NT2/D1 (cell line): ENCODE measurements around the gene MB21D2.
"Not testable (repeated sequence)": the region's sequence is repeated elsewhere in the genome, so short reads cannot be mapped to it uniquely, and the experiment has no call there.

Experiments used
- DNase-seq: peaks from one replicate; pipeline ENCODE4 v3.0.0-alpha.2; 2011; ENCODE audit warnings: low read depth, low spot score
- H3K27me3 ChIP-seq: 2 replicates; pipeline ENCODE4 v1.6.0; 2011; ENCODE audit warnings: mild to moderate bottlenecking; ENCODE audit not compliant: insufficient read length, insufficient read depth
- H3K36me3 ChIP-seq: 2 replicates; pipeline ENCODE4 v1.6.1; 2011; ENCODE audit warnings: mild to moderate bottlenecking, low read length, mixed read lengths; ENCODE audit not compliant: insufficient read depth, insufficient read length
- H3K4me1 ChIP-seq: 2 replicates; pipeline ENCODE4 v1.5.1; 2011; ENCODE audit not compliant: insufficient read depth, insufficient read length
- H3K4me3 ChIP-seq: 2 replicates; pipeline ENCODE4 v1.5.1; 2011; ENCODE audit warnings: low read depth; ENCODE audit not compliant: insufficient read length
- H3K9ac ChIP-seq: 2 replicates; pipeline ENCODE4 v1.6.0; 2011; ENCODE audit warnings: low read depth; ENCODE audit not compliant: insufficient read length
- H3K9me3 ChIP-seq: 2 replicates; pipeline ENCODE4 v1.5.1; 2011; ENCODE audit warnings: mild to moderate bottlenecking, low read length; ENCODE audit not compliant: insufficient read depth
- SUZ12 ChIP-seq: IDR thresholded peaks from 2 replicates; pipeline ENCODE4 v1.6.1; 2011; ENCODE audit not compliant: insufficient read length, insufficient read depth; ENCODE audit errors: extremely low read depth
- YY1 ChIP-seq: IDR thresholded peaks from 2 replicates; pipeline ENCODE4 v1.6.1; 2011; ENCODE audit not compliant: insufficient read length, insufficient read depth
- ZNF274 ChIP-seq: IDR thresholded peaks from 2 replicates; pipeline ENCODE4 v1.6.1; 2011; ENCODE audit warnings: mild to moderate bottlenecking, low read depth, low read length

MB21D2 gene

DNA sequence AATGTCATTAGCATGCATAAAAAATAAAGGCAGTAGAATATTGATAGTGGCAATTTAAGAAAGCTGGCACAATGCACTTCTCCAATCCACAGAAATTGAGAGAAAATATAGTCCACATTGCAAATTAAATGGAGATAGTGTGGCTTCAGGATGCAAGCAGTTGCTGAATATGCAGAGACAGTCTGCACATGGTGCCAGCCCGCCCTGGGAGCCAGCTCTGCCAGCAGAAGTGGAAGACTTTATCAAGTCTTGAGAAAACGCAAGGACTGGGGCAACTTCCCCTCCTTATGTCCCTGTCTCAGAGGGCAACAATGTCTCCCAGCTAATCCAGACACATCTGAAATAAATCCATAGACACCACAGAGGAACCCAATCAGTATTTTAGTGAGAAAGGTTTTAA is 57.2 kb downstream of the MB21D2 start:
- TF ChIP-seq ZNF274 (no peak), SUZ12 (no peak), YY1 (no peak)
- no peak for DNase-seq
- Histone ChIP-seq H3K36me3 (peaks cover 5% of the 10 kb centered on the region), H3K9ac (no peak overlapping the region), H3K9me3 (peaks cover 3% of the 10 kb centered on the region; the same call in 1 of the 2 replicates), H3K27me3 (no peaks in the 10 kb centered on the region), H3K4me1 (no peaks in the 10 kb centered on the region), H3K4me3 (no peak overlapping the region)

DNA sequence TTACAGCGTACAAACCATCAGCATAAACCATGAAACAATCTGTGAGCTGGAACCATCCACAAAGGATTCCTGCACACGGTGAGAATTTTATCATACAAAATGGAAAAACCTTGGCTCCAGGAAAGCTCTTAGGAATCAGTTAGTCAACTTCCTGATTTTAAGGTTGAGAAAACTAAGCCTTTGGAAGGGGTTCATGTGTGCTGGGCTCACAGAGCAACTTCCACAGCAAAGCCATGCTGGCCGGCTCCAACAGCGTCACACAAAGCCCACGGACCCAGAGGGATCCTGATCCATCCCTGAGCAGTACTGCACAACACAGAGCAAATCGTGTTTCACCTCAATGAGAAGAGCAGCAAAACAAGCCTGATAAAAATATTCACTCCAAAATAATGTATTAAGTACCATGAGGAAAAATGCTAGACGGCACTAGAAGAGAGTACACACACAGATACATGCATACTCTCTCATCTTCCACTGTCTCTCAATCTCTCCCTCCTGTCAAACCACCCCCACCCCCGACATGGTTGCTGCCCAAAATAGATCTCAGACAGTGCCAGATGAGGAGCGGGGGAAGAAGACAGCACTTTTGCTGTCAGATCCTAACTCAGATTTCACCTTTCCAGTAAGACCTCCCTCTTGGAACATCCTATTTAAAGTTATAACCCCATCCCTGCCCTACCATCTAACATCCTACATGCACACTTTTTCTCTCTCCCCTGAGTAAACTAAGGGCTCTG is 58.6 kb downstream of the MB21D2 start:
- H3K27me3 ChIP-seq: no peaks in the 10 kb centered on the region
- no peak overlapping the region for H3K9ac ChIP-seq
- TF ChIP-seq ZNF274 (no peak), SUZ12 (no peak), YY1 (no peak)
- DNase-seq: no peak
- peaks cover 15% of the 10 kb centered on the region; the same call in 1 of the 2 replicates for H3K9me3 ChIP-seq
- no peaks in the 10 kb centered on the region for H3K4me1 ChIP-seq
- H3K4me3 ChIP-seq: no peak overlapping the region
- no peaks in the 10 kb centered on the region for H3K36me3 ChIP-seq

DNA sequence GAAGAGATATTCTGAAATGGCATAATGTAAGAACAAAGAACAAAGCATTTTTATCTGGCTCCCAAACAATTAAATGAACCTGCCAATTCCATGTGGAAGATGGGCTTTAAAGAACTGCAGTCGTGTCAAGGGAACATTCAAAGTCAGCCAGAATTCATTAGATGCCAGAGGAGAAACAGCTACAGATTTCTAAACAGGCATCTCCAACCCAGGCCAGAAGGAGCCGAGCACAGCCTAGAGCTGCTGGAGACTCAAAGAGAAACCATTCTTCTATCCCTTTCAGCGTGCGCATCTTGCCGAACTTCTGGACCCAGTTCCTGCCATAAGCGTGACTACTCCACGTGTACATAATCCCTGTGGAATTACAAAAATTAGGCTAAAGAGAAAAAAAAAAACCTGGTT is 60.4 kb downstream of the MB21D2 start:
- Histone ChIP-seq H3K9ac (no peak overlapping the region), H3K4me3 (no peak overlapping the region), H3K36me3 (no peaks in the 10 kb centered on the region), H3K9me3 (peaks cover 15% of the 10 kb centered on the region; the same call in 1 of the 2 replicates), H3K27me3 (no peaks in the 10 kb centered on the region), H3K4me1 (no peaks in the 10 kb centered on the region)
- TF ChIP-seq ZNF274: no peak
- no peak for DNase-seq

DNA sequence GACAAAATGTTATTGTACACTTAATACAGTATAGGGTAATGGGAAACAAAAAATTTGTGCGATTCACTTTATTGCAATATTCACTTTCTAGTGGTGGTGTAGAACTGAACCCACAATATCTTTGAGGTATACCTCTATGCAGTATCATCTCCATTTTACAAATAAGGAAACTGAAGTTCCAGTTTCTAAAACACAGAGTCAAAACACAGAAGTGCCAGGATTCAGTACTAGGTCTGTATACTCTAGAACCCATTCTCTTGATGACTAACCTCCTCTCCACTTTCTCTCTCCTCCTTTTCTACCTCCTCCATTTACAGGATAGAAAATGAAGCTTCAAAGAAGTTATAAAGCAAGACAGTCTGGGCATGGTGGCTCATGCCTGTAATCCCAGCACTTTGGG is 62.2 kb downstream of the MB21D2 start:
- no peak for DNase-seq
- no peaks in the 10 kb centered on the region for H3K27me3 ChIP-seq
- TF ChIP-seq YY1 (no peak), SUZ12 (no peak), ZNF274 (no peak)
- H3K9me3 ChIP-seq: peaks cover 15% of the 10 kb centered on the region; the same call in 1 of the 2 replicates
- no peaks in the 10 kb centered on the region for H3K36me3 ChIP-seq
- H3K9ac ChIP-seq: no peak overlapping the region
- no peak overlapping the region for H3K4me3 ChIP-seq
- H3K4me1 ChIP-seq: no peaks in the 10 kb centered on the region

DNA sequence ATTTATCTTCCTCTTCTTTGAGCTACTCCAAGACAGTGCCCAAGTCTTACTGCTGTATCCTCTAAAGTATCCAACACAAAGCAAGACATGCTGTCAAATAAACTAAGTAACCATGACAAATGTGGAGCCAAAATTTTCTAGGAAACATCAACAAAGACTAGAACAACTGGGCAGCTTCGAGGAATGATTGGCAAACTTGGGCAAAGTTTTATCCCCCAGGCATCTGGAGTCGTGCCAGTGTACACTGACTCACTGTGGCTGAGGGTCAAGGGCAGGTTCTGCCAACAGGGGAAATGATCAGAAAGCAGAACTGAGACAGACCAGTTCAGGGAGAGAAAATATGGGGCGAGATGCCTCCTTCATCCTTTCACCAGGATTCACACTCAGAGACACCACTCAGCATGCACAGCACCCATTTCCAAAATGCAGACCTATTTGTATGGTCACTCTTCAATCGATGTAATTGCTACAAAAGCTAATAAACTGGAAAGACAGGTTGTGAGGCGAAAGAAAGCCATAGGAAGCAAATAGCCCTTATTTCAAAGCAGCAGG is 65.8 kb downstream of the MB21D2 start:
- H3K36me3 ChIP-seq: no peaks in the 10 kb centered on the region
- H3K4me1 ChIP-seq: no peaks in the 10 kb centered on the region
- DNase-seq: no peak
- H3K9me3 ChIP-seq: peaks cover 15% of the 10 kb centered on the region; the same call in 1 of the 2 replicates
- no peak overlapping the region for H3K9ac ChIP-seq
- no peaks in the 10 kb centered on the region for H3K27me3 ChIP-seq
- no peak for TF ChIP-seq ZNF274
- H3K4me3 ChIP-seq: no peak overlapping the region

DNA sequence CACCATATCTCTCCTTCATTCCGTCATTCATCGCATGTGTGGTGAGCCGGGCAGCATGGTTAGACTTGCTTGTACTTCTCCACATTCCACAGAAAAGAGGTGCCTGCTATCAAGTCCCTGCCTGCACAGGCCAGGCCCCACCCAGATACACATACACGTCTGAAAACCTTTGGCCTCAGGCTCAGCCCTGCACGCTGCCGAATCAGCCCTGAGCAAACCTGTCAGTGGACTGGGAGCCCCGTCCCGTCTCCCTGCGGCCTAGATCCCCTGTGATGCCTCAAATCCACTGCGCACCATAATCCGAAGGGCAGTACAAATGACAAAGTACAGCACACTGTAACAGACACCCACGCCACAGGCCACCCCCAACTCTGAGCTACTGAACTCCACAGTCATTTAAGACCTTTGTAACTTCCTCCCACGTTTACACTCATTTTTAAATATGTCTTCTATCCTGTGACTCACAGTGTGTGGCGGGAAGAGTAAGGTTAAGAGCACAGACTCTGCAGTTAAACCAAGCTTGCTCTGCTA is 67.1 kb downstream of the MB21D2 start:
- no peak overlapping the region for H3K4me3 ChIP-seq
- peaks cover 13% of the 10 kb centered on the region; the same call in 1 of the 2 replicates for H3K9me3 ChIP-seq
- no peak overlapping the region for H3K9ac ChIP-seq
- no peak for TF ChIP-seq ZNF274
- TF ChIP-seq SUZ12: no peak
- TF ChIP-seq YY1: no peak
- H3K36me3 ChIP-seq: no peaks in the 10 kb centered on the region
- no peaks in the 10 kb centered on the region for H3K27me3 ChIP-seq
- DNase-seq: no peak
- H3K4me1 ChIP-seq: no peaks in the 10 kb centered on the region

DNA sequence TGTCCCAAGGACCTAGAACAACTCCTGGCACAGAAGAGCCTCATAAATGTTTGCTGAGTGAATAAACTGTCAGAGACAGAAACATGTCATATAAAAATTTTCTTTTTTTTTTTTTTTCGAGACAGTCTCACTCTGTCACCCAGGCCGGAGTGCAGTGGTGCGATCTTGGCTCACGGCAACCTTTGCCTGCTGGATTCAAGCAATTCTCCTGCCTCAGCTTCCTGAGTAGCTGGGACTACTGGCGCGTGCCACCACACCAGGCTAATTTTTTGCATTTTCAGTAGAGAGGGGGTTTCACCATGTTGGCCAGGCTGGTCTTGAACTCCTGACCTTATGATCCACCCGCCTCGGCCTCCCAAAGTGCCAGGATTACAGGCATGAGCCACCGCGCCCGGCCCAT is 67.8 kb downstream of the MB21D2 start:
- not testable (repeated sequence) for H3K36me3 ChIP-seq, H3K27me3 ChIP-seq, H3K4me3 ChIP-seq, H3K9me3 ChIP-seq, H3K4me1 ChIP-seq, DNase-seq, H3K9ac ChIP-seq
